ENCODE measurements around the gene SLCO4A1.

Gene SLCO4A1

GRCh38 chr20:62708591-62709536 is 66.6 kb downstream of the SLCO4A1 start, which contains the start of gene NTSR1:
TSS of gene NTSR1 (plus strand) at chr20:62708836. CDS start at chr20:62709208, 372 bp downstream.
- Histone ChIP-seq H3K4ac (ENCODE audit: low read depth, low read length) (no peak within 1 kb of the TSS), H4K12ac (ENCODE audit: low read depth, low read length) (no peak within 1 kb of the TSS), H3K79me1 (ENCODE audit: low read length) (no peaks in the 10 kb centered on the region), H3K36me3 (ENCODE audit: control insufficient read depth in 1 of 2, insufficient read depth in 2 of 2, low read length in 2 of 2) (no peaks in the 10 kb centered on the region), H2BK5ac (ENCODE audit: low read depth, low read length, poor library complexity) (no peak within 1 kb of the TSS), H3K27me3 (ENCODE audit: insufficient read depth, low read length) (peaks cover 29% of the 10 kb centered on the region), H3K9me3 (ENCODE audit: insufficient read depth, low read depth, low read length) (peaks cover 7% of the 10 kb centered on the region), H3K9ac (ENCODE audit: low read length) (no peak within 1 kb of the TSS), H4K8ac (ENCODE audit: low read depth, low read length) (no peak within 1 kb of the TSS), H3K4me2 (ENCODE audit: low read length) (no peak within 1 kb of the TSS), H4K91ac (ENCODE audit: low read depth, low read length) (no peak within 1 kb of the TSS), H3K4me1 (ENCODE audit: control insufficient read depth in 1 of 2, insufficient read depth in 2 of 2, low read length in 2 of 2) (no peaks in the 10 kb centered on the region), H2AK5ac (ENCODE audit: low read length) (no peak within 1 kb of the TSS), H3K4me3 (ENCODE audit: low read depth, low read length) (no peak within 1 kb of the TSS), H2AFZ (ENCODE audit: insufficient read depth, low read length, poor library complexity) (no peak within 1 kb of the TSS), H3K14ac (ENCODE audit: low read length) (no peak within 1 kb of the TSS), H2BK12ac (ENCODE audit: low read length) (no peak within 1 kb of the TSS), H3K18ac (ENCODE audit: low read length) (no peak within 1 kb of the TSS), H3K23ac (ENCODE audit: low read length) (no peak within 1 kb of the TSS), H2BK120ac (ENCODE audit: insufficient read depth, low read length, poor library complexity) (no peak within 1 kb of the TSS), H3K27ac (ENCODE audit: low read depth, low read length) (no peak within 1 kb of the TSS), H3K79me2 (ENCODE audit: control insufficient read depth, insufficient read depth, low read length, poor library complexity) (no peaks in the 10 kb centered on the region)
- no CpG with 5 or more reads among the region's 124 CpGs for WGBS (ENCODE audit: extremely low coverage, insufficient coverage, insufficient read length)
- DNase-seq, result no peak

GRCh38 chr20:62709537-62709905 is 67.2 kb downstream of the SLCO4A1 start:
- H3K79me1 ChIP-seq (ENCODE audit: low read length), result no peaks in the 10 kb centered on the region
- no peak overlapping the region for H3K23ac ChIP-seq (ENCODE audit: low read length)
- H2AK5ac ChIP-seq (ENCODE audit: low read length), result no peak overlapping the region
- H3K79me2 ChIP-seq (ENCODE audit: control insufficient read depth, insufficient read depth, low read length, poor library complexity), result no peaks in the 10 kb centered on the region
- H2BK5ac ChIP-seq (ENCODE audit: low read depth, low read length, poor library complexity), result no peak overlapping the region
- H3K14ac ChIP-seq (ENCODE audit: low read length), result no peak overlapping the region
- DNase-seq, result no peak
- no peak overlapping the region for H3K4me2 ChIP-seq (ENCODE audit: low read length)
- H2BK120ac ChIP-seq (ENCODE audit: insufficient read depth, low read length, poor library complexity), result no peak overlapping the region
- no peak overlapping the region for H2BK12ac ChIP-seq (ENCODE audit: low read length)
- no peak overlapping the region for H2AFZ ChIP-seq (ENCODE audit: insufficient read depth, low read length, poor library complexity)
- H4K91ac ChIP-seq (ENCODE audit: low read depth, low read length), result no peak overlapping the region
- no CpG with 5 or more reads among the region's 30 CpGs for WGBS (ENCODE audit: extremely low coverage, insufficient coverage, insufficient read length)
- H3K27me3 ChIP-seq (ENCODE audit: insufficient read depth, low read length), result peaks cover 29% of the 10 kb centered on the region
- H3K4me1 ChIP-seq (ENCODE audit: control insufficient read depth in 1 of 2, insufficient read depth in 2 of 2, low read length in 2 of 2), result no peaks in the 10 kb centered on the region
- peaks cover 11% of the 10 kb centered on the region for H3K9me3 ChIP-seq (ENCODE audit: insufficient read depth, low read depth, low read length)
- no peak overlapping the region for H3K9ac ChIP-seq (ENCODE audit: low read length)
- H3K36me3 ChIP-seq (ENCODE audit: control insufficient read depth in 1 of 2, insufficient read depth in 2 of 2, low read length in 2 of 2), result no peaks in the 10 kb centered on the region
- H3K18ac ChIP-seq (ENCODE audit: low read length), result no peak overlapping the region
- no peak overlapping the region for H4K8ac ChIP-seq (ENCODE audit: low read depth, low read length)
- no peak overlapping the region for H3K4me3 ChIP-seq (ENCODE audit: low read depth, low read length)
- no peak overlapping the region for H3K27ac ChIP-seq (ENCODE audit: low read depth, low read length)
- no peak overlapping the region for H3K4ac ChIP-seq (ENCODE audit: low read depth, low read length)
- H4K12ac ChIP-seq (ENCODE audit: low read depth, low read length), result no peak overlapping the region

GRCh38 chr20:62710221-62710885 is 68.0 kb downstream of the SLCO4A1 start:
- no peak overlapping the region for H3K4me3 ChIP-seq (ENCODE audit: low read depth, low read length)
- no peak overlapping the region for H4K8ac ChIP-seq (ENCODE audit: low read depth, low read length)
- H2BK12ac ChIP-seq (ENCODE audit: low read length), result no peak overlapping the region
- no CpG with 5 or more reads among the region's 20 CpGs for WGBS (ENCODE audit: extremely low coverage, insufficient coverage, insufficient read length)
- no peak overlapping the region for H2AK5ac ChIP-seq (ENCODE audit: low read length)
- H3K4me1 ChIP-seq (ENCODE audit: control insufficient read depth in 1 of 2, insufficient read depth in 2 of 2, low read length in 2 of 2), result no peaks in the 10 kb centered on the region
- no peak overlapping the region for H4K91ac ChIP-seq (ENCODE audit: low read depth, low read length)
- no peak overlapping the region for H3K27ac ChIP-seq (ENCODE audit: low read depth, low read length)
- peaks cover 29% of the 10 kb centered on the region for H3K27me3 ChIP-seq (ENCODE audit: insufficient read depth, low read length)
- no peak overlapping the region for H3K14ac ChIP-seq (ENCODE audit: low read length)
- no peak overlapping the region for H3K18ac ChIP-seq (ENCODE audit: low read length)
- no peaks in the 10 kb centered on the region for H3K36me3 ChIP-seq (ENCODE audit: control insufficient read depth in 1 of 2, insufficient read depth in 2 of 2, low read length in 2 of 2)
- H3K4ac ChIP-seq (ENCODE audit: low read depth, low read length), result no peak overlapping the region
- no peak overlapping the region for H2BK5ac ChIP-seq (ENCODE audit: low read depth, low read length, poor library complexity)
- no peak overlapping the region for H3K9ac ChIP-seq (ENCODE audit: low read length)
- DNase-seq, result no peak
- H3K23ac ChIP-seq (ENCODE audit: low read length), result no peak overlapping the region
- no peaks in the 10 kb centered on the region for H3K79me1 ChIP-seq (ENCODE audit: low read length)
- H3K79me2 ChIP-seq (ENCODE audit: control insufficient read depth, insufficient read depth, low read length, poor library complexity), result no peaks in the 10 kb centered on the region
- H4K12ac ChIP-seq (ENCODE audit: low read depth, low read length), result no peak overlapping the region
- no peak overlapping the region for H2BK120ac ChIP-seq (ENCODE audit: insufficient read depth, low read length, poor library complexity)
- no peak overlapping the region for H3K4me2 ChIP-seq (ENCODE audit: low read length)
- H2AFZ ChIP-seq (ENCODE audit: insufficient read depth, low read length, poor library complexity), result no peak overlapping the region
- peaks cover 15% of the 10 kb centered on the region for H3K9me3 ChIP-seq (ENCODE audit: insufficient read depth, low read depth, low read length)

GRCh38 chr20:62710886-62711702 is 68.8 kb downstream of the SLCO4A1 start:
- Histone ChIP-seq H4K91ac (ENCODE audit: low read depth, low read length) (no peak overlapping the region), H3K79me2 (ENCODE audit: control insufficient read depth, insufficient read depth, low read length, poor library complexity) (no peaks in the 10 kb centered on the region), H3K79me1 (ENCODE audit: low read length) (no peaks in the 10 kb centered on the region), H3K23ac (ENCODE audit: low read length) (no peak overlapping the region), H2BK120ac (ENCODE audit: insufficient read depth, low read length, poor library complexity) (no peak overlapping the region), H3K4me2 (ENCODE audit: low read length) (no peak overlapping the region), H2AFZ (ENCODE audit: insufficient read depth, low read length, poor library complexity) (no peak overlapping the region), H4K8ac (ENCODE audit: low read depth, low read length) (no peak overlapping the region), H3K4ac (ENCODE audit: low read depth, low read length) (no peak overlapping the region), H3K27me3 (ENCODE audit: insufficient read depth, low read length) (peaks cover 29% of the 10 kb centered on the region), H3K4me1 (ENCODE audit: control insufficient read depth in 1 of 2, insufficient read depth in 2 of 2, low read length in 2 of 2) (peaks cover 0 to 2% of the 10 kb centered on the region in 2 experiments), H4K12ac (ENCODE audit: low read depth, low read length) (no peak overlapping the region), H3K18ac (ENCODE audit: low read length) (no peak overlapping the region), H3K4me3 (ENCODE audit: low read depth, low read length) (no peak overlapping the region), H3K36me3 (ENCODE audit: control insufficient read depth in 1 of 2, insufficient read depth in 2 of 2, low read length in 2 of 2) (no peaks in the 10 kb centered on the region), H2AK5ac (ENCODE audit: low read length) (no peak overlapping the region), H3K9ac (ENCODE audit: low read length) (no peak overlapping the region), H3K27ac (ENCODE audit: low read depth, low read length) (no peak overlapping the region), H2BK5ac (ENCODE audit: low read depth, low read length, poor library complexity) (no peak overlapping the region), H2BK12ac (ENCODE audit: low read length) (no peak overlapping the region), H3K9me3 (ENCODE audit: insufficient read depth, low read depth, low read length) (peaks cover 14% of the 10 kb centered on the region), H3K14ac (ENCODE audit: low read length) (no peak overlapping the region)
- no peak for DNase-seq
- WGBS (ENCODE audit: extremely low coverage, insufficient coverage, insufficient read length), result no CpG with 5 or more reads among the region's 23 CpGs

All from trophoblast cell (in vitro differentiated cells and primary cell).